Stimulated activated CD8-positive, alpha-beta memory T cell treated with anti-CD3 and anti-CD28 coated beads, Interleukin-7, amount 100 ng/mL, for 4 hours (primary cell): ENCODE data around the gene TFR2.

Experiments used
- DNase-seq, 2 donors: peaks; one replicate each; pipeline ENCODE4 v3.0.0-alpha.2; 2020; ENCODE audit warnings: low read depth in 2 of 2

The TFR2 gene

DNA sequence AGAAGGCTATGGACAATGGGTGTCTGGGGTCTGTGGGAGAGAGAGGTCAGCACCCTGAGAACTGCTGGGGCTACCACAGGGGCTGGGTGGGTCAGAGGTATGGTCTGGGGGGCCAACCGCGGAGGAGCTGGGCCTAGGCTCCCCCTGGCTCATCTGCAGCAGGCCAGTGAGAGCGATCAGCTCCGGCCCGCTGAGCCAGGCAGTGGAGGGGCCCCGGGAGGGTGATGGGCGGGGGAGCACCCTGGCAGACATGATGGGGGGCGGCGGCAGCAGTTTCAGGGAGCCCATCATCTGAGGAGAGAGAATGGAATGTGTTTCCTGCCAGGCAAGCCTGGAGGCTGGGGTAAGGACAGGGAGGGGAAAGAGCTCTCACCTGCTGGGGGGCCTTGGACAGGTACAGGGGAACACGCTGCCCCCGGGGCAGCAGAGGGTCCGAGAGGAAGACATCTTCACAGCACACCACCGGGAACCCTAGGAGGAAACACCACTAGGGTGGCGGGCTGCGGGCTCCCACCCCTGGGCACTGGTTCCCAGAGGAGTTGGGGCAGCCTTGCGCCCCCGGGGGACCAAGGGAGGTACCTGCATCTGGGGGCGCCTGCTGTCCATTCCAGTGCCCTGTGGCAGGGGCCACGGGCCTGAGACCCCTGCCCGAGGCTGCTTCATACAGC, 68.9 kb downstream of the TFR2 start:
- DNase-seq, result no peak

DNA sequence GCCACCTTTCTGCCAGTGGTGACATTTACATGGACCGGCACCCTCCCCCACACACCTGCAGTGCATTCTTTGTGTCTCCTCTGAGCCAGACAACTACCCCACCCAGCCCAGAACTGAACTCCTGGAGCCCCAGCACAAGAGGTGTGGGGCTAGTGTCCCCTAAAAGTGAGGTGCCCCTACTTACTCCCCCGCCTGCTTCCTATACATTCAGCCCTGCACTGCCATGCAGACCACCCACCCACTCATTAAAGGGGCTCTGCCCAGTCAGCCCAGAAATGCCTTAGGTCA, 69.6 kb downstream of the TFR2 start:
- DNase-seq, result no peak

DNA sequence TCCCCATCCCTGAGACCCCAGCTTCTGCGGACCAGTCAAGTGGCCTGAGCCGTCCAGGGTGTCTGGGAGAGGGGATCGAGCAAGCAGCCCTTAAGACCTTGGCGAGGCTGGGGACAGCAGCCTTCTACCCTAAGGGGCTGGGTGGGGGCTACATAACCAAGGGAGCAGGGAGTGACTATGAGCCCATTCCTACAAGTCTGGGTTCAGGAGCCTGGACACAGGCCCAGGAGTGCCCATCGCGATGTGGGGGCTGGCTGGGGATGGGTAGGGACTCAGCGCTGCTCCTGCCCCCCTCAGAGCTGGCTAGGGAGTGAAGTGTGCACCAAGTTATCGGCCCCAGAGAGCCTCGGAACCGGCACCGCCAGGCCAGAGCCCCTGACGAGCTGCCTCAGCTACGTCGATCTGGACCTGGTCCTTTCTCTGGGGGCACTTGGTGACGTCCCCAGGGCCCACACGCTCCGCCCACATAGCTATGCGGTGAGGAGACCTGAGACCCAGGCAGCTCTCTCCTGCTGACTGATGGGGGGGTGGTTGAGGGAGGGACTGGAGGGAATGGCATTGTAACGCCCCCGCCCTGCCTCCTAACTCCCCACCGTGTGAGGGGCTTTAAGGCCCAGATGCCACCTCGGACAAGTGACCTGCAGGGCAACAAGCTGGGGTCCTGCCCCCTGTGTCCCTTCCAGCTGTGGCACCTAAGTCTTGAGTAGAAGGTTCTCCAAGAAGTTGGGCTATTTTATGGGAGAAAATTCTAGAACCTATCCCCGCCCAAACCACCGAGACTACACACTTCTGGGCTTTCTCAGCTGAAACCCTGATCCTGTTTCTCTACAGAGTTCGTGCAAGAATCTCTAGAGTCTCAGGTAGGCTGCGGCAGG, 70.2 kb downstream of the TFR2 start:
- DNase-seq, result no peak
